ENCODE measurements around the gene PXDN.
"Not testable (repeated sequence)": the region's sequence is repeated elsewhere in the genome, so short reads cannot be mapped to it uniquely, and the experiment has no call there.

PXDN gene

DNA sequence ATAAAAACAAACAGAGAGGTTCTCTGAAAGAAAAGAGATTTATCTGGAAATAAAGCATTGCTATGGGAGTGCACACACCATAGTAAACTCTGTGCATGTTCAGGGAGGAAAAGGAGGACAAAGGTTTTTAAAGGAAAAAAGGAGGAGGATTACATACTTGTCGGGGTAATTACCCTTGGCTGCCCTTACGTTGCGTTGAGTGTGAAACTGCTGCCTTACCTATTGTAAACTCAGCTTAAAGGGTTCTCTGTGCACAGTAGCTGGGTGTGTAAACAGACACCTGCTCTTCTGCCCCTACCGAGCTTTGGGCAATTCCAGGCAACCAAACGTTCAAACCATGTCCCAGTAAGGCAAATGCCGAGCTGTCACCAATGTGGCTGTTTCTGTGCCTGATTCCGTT, 29.6 kb upstream of the PXDN start:
- DNase-seq: no peak

DNA sequence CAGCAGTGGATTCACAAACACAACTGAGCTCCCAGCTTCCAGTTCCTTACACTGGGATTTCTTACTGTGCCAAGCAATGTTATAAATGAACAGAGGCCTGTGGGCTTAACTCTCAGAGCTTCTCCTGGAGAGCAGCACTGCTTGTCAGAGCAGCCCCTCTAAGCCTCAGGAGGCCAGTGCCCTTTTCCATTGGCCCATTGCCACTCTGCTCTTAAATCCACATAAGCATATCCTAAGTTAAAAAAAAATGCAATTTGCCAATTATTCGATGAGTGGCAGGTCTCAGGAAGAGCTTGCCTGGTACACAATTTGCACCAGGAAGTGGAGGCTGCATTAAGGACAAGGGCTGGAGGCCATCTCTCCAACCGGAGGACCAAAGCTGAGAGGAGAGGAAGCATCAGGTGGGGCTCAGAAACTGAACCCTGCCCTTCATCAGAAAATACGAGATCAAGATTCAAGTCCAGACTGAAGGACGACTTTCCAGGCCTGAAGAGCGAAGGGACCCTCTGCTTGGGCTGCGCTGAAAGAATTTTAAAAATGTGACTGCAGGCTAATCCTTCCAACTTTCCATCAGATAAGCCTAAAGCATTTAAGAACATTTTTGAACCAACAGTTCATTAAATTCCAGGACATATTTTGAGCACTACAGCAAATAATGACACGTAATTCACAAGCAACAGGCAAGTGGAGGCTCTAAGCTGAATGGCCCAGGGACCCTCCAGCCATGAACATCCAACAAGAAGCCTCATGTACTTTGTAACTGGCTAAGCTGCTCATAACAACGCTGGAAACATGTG, 28.4 kb upstream of the PXDN start:
- DNase-seq: no peak

DNA sequence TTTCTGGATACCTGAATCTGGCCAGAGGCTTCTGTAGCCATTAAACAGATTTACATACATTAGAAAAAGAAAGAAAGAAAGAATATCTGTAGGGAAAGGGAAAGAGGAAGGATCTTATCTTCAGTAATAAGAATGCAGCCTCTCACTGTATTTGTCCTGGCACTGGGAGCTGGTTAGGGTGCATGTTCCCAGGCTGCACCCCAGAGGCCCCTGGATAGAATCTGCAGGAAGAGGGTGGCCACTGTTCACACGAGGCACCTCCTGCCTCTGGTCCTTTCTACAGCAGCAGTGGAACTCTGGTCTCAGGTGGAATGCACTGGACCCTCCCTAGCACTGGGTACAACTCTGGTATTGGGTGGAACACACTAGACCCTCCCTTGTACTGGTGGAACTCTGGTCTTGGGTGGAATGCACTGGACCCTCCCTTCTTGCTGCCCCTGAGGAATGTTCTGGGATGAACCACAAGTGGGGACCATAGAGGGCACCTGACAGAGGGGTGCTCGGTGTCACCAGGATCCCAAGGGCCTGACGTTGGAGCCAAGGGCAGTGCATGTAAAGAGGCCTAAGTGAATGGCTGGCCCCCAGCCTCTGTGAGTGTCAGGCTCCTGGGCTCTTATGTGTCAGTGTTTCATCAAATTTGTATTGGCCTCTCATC, 27.4 kb upstream of the PXDN start:
- no peak for DNase-seq

DNA sequence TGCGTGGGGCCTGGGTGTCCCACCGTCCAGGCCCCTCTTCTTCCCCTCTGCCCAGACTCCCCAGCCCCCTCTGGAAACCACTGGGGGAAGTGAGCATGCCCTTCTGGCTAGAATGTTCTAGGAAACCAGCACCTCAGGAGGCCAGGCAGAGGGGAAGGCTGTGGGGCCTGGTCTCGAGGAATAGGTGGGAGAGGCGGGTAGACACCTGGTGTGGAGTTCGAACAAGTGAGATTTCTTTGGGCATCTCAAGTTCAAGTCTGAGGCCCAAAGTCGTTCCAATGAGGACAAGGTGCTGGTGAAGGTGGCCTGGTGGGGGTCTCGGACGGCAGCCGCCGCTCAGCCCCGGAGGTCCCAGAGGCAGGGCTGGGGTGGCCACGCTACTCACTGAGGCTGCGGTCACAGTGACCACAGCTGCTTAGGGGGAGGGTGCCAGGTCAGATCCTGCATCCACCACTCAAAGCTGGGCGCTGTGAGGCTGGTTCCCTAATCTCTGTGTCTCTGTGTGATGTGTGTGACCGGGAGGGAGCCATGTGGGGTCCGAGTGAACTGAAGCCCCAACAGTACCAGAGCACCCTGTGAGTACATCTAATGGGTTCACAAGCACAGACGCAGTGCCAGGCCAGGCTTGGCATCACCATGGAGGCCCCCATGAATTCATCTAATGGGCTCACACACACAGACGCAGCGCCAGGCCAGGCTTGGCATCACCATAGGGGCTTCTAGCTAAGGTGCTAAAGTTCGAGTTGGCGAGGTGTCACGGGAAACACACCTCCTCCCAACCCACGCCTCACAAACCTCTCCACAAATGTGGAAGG, 26.5 kb upstream of the PXDN start:
- DNase-seq: no peak

DNA sequence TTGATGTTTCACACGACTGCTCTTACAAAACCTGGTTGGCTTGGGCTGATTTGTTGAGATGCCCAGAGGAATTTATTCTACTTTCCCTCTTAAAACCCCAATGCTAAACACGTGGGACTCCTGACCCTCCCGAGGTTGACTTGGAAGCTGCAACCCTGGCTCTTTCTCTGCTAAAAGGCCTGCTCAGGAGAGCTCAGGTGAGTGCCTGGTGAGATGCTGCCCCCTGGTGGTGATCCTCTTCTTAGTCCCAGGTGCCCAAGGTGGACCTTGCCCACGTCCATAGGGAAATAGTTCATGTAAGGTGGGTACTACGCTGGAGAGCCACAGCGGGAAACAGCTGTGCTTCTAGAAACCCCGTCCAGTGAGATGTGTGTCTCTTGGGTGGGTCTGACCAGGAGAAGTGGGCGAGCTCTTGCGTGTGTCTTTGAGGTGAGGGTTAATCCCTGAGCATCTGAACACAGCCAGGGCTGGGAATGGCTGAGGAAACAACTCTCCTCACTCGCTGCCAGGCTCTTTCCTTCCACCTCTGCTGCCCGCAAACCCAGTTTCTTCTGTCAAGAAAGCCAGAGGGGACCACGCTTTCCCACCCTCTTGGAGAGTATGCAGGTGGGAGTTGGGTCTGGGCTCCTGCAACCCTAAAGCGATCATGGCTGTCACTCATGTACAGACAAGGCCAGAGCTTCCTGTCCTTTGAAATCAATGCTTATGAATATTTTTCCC, 25.5 kb upstream of the PXDN start:
- DNase-seq: peak; percentile 16

DNA sequence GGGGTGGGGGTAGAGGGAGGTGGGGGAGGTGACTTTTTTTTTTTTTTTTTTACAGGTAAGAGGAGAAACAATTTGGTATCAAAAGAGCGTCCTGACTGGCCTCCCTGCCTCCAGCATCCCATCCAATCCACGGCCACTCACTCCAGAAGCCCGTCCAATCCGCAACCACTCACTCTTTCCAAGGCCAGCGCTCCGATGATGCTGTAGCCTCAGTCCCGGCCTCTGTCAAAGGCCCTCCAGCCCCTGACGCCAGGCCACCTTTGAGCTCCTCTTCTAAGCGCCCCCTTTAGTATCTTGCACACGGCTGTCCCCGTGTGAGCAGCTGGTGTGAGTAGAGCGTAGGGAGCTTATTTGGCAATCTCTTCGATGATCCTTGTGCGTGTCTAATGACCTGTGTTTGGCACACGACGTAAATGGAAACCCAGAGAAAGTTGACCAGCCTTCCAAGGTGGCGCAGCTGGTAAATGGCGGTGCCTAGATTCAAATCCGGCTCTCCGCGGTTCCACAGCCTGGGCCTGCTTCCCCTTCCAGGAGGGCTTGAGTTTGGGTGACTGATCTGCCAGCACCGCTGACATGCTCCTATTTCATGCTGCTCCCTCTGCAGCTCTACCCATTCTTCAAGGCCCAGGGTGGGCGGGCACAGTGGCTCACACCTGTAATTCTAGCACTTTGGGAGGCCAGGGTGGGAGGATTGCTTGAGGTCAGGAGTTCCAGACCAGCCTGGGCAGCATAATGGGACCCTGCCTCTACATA, 23.8 kb upstream of the PXDN start:
- no peak for DNase-seq

DNA sequence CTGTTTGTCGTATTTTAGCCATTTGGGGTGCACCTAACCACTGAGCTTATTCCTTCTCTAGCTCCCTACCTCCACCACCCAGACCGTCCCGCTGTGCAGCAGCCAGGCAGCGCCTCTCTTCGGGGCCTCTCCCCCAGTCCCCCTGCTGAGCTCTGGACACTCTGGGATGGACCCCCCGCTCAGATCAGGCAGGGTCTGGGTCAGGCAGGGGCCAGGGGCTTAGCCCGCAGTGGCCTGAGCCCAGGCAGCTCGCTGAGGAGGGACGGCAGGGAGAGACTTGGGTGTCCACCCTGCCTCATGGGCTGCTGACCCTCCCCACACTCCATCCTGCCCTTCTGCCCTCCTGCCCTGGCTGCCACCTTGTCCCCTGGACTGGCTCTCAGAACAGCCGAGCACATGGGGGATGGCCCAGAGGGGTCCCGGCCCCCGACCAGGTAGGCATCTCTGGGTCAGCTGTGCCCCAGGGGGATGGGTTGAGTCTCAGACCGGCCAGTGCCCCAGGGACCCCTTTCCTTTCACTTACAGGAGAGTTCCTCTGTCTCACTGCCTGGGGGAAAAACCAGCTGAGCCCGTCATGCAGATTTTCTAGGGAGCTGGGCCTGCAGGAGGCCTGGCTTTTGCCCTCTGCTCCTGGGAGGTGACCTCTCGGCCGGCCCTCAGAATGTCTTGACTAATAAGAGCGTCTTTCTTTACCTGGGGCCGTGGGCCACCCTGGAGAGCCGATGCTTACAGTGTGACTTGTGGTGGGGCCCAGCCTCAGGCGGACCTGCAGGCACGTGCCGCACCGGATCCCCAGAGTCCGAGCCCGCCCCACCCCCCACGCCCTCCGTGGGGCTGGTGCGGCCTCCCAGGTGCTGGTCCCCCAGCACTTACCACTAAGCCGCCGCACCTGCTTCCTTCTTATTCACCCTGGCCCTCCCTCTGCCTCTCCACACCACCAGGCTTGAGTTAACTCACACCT, 22.8 kb upstream of the PXDN start:
- no peak for DNase-seq

DNA sequence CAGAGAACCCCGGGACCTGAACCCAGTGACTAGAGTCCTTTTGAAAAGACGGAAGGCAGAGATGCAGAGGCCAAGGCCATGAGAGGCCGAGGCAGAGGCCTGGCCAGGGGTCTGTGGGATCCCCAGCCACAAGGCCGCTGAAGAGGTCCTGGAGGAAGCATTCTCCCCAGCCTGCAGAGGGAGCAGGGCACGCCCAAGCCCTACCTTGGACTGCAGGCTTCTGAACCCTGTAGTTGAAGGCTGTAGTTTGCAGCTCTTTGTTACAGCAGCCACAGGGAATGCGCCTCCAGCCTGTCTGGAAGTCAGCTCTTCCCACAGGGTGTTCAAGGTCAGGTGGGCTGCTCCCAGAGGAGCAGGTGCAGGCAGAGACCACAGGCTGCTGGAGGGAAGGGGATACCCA, 22.1 kb upstream of the PXDN start:
- DNase-seq: no peak

DNA sequence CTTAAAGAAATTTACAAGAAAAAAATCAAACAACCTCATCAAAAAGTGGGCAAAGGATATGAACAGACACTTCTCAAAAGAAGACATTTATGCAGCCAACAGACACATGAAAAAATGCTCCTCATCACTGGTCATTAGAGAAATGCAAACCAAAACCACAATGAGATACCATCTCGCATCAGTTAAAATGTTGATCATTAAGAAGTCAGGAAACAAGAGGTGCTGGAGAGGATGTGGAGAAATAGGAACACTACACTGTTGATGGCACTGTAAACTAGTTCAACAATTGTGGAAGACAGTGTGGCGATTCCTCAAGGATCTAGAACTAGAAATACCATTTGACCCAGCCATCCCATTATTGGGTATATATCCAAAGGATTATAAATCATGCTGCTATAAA, 20.9 kb upstream of the PXDN start:
- DNase-seq: not testable (repeated sequence)

DNA sequence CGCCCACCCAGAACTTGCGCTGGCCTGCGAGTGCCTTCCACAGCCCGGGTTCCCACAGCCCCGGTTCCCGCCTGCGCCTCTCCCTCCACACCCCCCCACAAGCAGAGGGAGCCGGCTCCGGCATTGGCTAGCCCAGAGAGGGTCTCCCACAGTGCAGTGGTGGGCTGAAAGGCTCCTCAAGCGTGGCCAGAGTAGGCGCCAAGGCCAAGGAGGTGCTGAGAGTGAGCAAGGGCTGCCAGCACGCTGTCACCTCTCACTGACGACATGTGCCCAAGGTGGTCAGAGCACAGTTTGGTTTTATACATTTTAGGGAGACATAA, 15.3 kb upstream of the PXDN start:
- no peak for DNase-seq

DNA sequence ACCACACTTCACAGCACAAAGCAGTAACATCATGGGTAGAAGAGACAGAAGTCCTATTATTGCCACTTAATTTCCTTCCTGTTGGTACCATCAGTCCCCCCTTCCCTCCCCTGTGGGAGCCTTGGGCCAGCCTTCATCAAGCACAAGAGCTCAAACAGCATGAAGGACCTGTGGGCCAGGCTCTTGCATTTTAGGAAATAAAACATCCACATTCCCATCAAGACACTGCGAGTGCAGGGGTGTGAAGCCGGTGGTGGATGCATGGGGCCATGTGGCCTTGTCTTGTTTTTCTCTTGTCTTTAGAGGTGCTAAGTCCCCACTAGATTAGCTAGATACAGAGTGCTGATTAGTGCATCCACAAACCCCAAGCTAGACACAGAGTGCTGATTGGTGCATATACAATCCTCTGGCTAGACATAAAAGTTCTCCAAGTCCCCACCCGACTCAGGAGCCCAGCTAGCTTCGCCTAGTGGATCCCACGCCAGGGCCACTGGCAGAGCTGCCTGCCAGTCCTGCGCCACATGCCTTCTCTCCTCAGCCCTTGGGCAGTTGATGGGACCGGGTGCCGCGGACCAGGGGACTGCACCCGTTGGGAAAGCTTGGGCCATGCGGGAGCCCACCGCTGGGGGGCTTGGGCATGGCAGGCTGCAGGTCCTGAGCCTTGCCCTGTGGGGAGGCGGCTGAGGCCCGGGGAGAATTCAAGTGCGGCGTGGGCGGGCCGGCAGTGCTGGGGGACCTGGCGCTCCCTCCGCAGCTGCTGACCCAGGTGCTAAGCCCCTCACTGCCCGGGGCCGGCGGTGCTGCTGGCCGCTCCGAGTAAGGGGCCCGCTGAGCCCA, 14.7 kb upstream of the PXDN start:
- DNase-seq: no peak

DNA sequence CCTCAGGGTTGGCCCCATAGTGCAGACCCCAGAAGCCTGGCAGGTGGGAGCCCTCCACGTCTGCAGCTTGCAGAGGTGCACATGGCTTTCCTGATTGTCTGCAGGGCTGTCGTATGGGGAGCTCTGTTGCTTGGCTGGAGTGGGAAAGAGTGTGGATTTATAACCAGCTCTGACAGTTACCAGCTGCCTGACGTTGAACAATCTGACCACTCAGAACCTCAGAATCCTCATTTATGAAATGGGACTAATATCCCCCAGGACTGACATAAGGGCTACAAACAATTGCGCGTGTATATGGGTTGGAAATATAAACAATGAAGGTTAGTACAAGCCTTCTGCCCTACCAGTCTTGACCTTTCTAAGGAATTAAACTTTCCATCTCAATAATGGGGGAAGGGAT, 13.9 kb upstream of the PXDN start:
- no peak for DNase-seq

DNA sequence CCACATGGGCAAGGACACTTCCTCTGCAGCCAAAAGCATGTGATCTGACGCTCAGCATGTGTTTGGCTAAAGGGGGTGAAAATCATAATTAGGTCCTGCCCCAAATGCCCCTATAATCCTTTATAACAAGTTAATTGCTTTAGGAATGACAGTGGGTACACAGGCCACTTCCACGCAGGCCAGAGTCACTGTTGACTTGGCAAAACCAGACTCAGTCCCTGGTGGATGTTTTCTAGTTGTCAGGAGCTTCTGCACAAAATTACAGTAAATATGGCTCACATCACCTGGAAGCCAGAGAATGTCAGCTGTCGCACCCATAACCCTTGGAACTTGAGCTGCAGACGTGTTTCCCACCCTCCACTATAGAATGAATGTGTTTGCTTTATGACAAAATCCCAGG, 13.3 kb upstream of the PXDN start:
- no peak for DNase-seq

DNA sequence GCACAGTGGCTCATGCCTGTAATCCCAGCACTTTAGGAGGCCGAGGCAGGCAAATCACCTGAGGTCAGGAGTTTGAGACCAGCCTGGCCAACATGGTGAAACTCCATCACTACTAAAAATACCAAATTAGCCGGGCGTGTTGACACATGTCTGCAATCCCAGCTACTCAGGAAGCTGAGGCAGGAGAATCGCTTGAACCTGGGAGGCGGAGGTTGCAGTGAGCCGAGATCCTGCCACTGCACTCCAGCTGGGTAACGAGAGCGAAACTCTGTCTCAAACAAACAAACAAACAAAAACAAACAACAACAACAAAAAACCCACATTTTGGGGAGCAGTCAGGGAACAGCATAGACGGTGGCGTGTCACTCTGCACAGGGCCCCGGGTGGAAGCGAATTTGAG, 12.8 kb upstream of the PXDN start:
- DNase-seq: not testable (repeated sequence)

DNA sequence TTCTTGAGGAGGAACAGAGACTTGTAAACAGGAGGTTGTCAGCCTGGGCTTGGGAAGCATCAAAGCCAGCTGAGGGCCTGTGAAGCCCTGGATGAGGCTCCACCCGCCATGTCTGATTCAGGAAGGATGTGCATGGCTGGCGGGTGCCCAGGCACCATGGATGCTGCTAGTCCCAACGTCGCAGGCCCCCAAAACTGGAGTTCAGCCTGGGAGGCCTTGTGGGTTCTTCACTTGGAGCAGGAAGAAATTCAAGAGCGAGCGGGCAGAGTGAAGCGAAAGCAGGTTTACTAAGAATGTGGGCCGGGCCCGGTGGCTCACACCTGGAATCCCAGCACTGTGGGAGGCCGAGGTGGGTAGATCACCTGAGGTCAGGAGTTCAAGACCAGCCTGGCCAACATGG, 12.1 kb upstream of the PXDN start:
- no peak for DNase-seq

DNA sequence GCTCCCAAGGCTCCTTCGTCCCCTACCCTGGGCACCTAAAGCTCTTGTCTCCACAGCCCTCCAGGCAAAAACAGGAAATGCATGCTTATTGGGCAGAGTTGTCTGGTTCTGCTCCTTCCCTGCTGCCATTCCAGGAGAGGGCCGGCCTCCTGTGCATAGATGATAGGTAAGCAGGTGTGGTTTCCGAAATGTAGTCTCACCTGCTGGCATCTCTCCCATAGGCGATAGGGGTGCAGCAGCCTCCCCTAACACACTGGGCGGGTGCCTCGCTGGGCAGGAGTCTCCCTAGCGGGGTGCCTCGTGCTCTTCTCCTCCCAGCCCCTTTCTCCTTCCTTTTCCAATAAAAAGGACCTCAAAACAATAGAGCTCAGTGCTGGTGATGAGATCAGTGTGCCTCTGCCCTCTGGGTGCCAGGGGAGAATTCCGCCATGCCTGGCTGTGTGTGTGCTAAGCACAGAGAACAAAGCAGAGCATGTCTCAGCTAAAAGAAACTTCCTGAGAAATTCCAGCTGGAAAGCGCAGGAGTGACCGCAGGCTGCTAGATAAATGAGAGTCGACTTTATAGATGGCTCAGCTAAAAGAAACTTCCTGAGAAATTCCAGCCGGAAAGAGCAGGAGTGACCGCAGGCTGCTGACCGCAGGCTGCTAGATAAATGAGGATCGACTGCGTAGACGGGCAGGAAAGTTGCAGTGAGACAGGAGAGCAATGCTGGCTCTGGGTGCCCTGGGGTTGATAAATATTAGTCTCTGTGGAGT, 11.3 kb upstream of the PXDN start:
- DNase-seq: no peak

DNA sequence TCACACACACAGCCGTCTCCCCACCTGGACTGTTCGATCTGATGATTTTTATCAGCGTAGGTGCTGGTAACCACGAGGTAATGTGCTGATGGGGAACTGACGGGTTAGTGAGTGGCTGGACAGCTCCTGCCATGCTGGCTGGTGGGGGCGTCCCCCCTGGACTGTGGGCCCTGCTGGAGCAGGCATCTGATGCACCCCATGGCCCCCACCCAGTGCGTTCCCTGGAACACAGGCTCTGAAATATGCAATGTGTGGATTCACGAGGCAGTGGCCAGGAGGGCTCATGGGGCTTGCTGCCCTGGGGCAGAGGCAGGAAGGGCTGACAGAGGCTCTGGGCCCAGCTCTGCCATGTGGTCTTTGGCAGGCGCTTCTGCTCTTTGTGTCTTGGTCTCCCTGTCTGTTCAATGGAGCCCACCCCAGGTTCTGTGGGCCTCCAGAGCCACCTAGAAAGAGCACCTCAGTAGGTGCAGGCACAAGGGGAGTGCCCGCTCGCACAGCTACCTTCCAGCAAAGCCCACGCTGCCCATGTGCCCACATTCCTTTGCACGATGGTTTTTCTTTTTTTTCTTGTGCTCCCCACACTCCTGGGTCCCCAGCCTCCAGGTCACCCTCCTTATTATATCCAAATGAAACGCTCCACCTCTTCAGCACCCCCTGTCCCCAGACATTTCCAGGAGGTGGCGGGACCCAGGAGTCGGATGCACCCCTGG, 10.3 kb upstream of the PXDN start:
- DNase-seq: no peak

DNA sequence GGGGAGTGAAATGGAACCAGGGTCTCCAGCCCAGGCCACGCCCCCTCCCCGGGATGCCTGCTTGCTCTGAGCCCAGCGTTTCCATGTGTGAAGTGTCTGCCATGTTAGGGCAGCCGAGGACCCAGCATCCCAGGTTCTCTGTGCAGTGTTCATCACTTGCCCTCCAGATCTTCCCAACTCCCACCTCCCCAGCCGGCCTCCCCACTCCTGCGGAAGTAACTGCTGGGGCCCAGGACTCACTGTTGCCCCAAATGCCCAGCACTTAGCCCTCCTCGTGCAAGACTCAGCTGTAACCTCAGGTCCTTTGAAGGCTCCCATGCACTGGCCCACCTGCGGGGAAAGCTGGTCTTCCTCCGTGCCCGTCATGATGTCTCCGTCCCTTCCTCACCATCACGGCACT, 9.7 kb upstream of the PXDN start:
- DNase-seq: no peak

DNA sequence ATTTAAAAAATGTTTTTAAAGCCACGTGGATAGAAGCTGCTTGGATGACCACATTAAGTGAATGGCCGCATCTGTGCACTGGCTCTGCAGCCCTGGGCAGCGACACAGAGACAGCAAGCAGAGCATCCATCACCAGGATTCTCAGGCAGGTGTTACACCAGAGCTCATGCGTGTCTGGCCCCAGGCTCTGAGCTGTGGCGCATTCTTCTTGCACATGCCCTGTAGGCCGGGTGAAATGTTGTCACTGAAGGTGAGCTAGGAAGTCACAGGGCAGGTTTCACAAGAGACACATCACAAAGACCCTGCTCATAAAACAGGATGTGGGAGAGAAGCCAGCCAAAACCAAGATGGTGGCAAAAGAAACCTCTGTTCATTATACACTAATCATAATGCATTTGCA, 8.4 kb upstream of the PXDN start:
- no peak for DNase-seq

All from midbrain (tissue), 1 donor.